Astrocyte (in vitro differentiated cells and primary cell): Measurements from ENCODE around the gene MROH7.

Experiments
- CTCF ChIP-seq: IDR thresholded peaks from 2 replicates; pipeline ENCODE4 v1.5.1; 2011; ENCODE audit warnings: low read depth, mild to moderate bottlenecking, inconsistent platforms, low read length, moderate library complexity; ENCODE audit not compliant: insufficient read depth
- EZH2 ChIP-seq: IDR thresholded peaks from 2 replicates; pipeline ENCODE4 v1.6.1; 2012; ENCODE audit warnings: mild to moderate bottlenecking, low read length, inconsistent platforms; ENCODE audit not compliant: insufficient read depth

GRCh38 chr1:54653036-54653435, 11.4 kb downstream of the MROH7 start:
- TF ChIP-seq CTCF (no peak), EZH2 (no peak)
